HG02763 (cell line): ENCODE data around the gene PHACTR3.

Experiments
- ATAC-seq: cut with Tn5 transposase; IDR thresholded peaks from one replicate; pipeline ENCODE4 v1.9.1; 2021; ENCODE audit warnings: mild to moderate bottlenecking, moderate library complexity; ENCODE audit not compliant: unreplicated experiment

Gene PHACTR3

DNA sequence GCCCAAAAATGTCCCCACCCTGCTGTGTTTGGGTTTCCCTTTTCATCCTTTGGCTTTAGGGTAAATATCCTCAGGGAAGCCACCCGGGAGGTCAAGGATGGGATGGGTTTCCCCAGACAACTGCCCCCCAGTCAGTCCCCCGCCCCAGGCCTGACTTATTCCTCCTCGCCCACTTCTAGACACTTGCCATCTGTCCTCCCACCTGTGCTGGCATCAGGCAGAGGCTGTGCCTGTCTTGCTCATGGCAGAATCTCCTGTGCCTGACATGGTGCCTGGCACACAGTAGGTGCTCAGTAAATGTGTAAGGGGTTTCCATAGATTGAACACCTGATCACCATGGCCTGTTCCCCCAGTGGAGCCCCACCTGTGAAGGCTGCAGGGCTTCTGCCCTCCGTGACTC is 141.8 kb downstream of the PHACTR3 start:
- no peak for ATAC-seq

DNA sequence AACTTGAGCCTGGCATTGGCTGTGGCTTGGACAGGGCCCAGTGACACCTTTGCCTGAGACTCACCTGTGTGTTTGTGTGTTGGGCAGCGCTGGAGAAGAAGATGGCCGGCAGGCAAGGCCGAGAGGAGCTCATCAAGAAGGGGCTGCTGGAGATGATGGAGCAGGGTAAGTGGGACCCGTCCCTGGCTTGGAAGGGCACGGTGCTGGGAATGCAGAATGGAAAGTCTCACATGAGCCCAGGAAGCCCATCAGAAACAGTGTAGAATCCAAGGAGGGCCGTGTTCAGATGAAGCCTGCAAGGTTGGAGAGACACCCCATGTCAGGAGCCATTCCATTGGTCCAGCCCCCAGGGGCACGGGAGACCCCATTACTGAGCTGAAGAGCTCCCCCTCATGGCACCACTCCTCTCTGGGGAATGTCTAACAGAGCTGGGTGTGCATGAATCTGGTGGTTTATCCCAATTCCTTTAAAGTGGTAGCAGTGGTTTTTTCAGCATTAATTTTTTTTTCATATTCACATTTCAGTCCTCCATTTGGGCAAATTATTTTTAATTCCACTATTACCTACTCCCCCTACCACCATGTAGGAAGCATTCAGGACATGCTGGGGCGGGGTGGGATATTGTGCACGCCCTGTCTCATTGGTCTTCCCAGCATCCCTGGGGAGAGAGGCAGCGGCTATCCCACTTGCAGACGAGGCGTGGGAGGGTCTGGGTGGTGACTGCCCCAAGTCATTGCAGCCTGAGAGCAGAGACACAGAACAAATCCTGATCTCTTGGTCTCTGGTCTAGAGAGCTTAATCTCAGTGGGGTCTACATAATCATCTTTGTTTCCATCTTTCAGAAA is 143.6 kb downstream of the PHACTR3 start:
- ATAC-seq = no peak

DNA sequence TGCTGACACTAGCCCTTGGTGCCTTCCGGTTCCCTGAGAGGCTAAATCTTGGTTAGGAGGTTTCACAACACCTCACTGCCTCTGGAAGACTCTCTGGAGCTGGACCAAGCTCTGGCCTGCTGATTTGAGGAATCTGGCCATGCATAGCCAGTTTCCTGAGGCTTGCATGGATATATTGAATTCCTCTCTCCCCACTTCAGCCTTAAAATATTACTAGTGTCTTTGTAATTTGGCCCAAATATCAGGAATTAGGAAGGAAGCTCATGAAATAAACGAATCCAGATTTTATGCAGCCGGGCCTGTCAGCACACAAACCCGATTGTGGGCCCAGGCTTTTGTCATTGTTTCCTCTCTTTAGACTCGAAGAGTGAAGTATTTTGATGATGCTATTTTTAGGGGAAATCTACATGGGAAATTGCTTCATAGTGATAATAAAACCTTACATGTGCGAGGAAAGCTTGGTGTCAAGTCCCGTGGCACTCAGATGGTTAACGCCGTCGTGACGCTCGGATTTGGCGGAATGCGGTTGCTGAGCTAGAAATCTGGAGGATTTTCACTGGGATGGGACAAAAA is 144.4 kb downstream of the PHACTR3 start:
- ATAC-seq = no peak

DNA sequence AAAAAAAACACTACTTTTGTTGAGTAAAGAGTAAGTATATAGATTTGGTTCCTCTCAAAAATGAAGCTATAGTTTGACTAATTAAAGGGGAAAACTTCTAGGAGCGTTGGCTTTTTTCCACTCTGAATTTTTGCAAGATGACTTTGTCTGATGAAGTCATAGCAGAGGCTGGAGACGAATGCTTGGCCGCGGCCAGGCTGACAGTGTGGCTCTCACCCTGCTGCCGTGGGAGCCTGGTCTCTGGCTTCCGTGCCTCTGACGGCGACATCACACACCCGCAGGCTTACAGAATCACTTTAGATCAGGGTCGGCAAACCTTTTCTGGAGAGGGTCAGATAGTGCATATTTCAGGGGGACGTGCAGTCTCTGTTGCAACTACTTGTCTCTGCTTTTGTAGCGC is 145.0 kb downstream of the PHACTR3 start:
- no peak for ATAC-seq

DNA sequence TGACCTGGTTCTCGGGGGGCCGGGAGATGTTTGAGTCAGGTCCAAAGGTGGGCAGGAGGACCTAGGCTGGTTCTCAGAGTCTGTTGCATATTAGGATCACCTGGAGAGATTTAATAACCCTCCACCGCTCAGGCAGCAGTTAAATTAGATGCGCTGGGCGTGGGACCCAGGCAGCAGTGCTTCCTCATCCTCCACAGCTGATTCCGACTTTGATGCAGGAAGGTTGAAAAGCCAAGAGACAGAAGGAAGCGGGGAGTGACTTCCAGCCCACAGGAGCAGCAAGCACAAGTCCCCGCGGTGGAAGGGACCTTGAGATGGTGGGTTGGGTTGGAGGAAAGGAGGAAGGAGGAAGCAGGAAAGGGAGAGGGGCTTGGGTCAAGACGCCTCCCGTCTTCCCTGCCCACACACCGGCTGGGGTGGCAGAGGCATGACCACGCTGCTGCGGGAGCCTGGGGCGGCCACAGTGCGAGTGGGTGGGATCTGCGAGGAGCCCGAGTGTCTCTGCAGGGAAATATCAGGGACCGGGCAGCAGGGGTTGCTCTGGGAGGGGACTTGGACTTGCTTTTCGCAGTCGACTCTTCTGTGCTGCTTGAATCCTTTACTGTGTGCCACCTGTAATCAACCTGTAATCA is 146.0 kb downstream of the PHACTR3 start:
- ATAC-seq = no peak

DNA sequence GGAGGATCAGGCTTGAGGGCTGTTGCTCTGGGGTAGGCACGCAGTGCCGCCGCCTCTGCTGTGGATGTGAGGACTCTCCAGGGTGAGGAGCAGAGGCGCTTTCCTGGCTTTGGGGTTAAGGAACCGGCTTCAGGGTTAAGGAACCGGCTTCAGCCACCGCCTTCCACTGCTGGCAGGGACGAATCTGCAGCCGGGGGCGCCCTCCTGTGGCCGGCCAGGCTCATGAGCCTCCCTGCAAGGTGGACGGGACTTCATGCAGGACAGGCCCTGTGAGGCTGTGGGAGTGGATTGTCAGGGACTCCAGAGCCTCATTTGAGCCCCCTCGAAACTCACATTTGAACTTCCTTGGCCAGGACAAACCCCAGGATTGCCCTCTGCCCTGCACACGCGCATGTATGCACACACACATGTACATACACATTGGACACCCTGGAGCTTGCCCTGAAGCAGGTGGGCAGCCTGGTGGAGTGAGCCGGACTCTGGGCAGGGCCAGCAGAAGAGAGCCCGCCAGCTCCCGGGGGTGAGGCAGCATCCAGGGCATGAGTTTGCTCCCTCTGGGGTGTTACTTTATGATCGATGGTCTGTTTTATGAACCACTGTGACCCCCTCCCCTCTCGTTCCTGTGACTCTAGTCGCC is 146.9 kb downstream of the PHACTR3 start:
- no peak for ATAC-seq

DNA sequence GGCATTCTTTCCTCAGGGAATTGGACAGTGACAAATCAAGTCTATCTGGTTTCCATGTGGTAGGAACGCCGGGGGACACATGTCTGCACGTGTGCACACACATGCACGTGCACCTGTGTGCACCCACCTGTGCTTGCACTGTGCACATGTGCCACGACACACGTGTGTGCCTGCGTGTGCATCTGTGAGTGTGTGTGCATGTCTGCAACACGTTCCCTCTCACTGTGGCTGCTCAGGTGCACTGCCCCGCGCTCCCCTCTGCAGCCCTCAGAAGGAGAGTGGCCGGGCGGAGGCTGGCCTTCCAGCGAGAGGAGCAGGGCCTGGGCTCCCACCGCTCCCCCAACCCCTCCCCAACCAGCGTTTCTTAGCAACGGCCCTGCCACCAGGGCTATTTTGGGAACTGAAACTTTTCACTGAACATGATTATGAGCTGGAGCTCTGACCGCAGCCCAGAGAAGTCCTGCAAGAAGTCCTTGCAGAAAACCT is 147.8 kb downstream of the PHACTR3 start:
- ATAC-seq = peak; percentile 83

DNA sequence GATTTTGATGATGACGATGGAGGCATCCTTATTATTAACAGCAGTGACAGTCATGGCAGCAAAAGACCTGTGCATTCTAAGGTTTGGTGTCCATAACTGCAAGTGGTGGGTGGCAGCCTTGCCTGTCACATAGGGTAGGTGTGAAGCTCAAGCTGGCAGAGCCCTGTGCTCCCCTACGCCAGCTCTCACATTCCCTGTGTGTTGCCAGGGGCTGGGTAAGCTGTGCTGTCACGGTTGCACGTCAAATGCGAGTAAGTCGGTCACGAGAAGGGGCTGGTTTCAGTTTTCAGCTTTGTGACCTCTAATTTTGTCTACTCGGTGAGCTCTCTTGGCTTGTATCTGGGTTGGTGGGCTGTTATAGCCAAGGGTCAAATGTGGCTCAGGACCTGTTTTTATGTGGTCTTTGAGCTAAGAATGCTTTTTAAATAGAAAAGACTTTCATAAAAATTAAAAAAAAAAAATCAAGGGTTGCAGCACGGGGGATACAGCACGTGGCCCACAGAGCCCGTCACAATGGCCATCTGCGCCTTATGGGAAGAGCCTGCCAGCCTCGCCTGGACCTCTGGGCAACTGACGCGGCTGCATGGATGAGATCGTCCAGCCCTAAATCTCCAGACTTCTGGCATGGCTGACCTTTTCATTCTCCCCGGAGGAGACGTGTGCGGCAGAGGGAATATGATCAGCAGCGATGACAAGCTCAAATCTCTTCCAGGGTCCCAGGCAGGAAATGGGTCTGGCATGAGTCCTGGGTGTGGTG is 148.5 kb downstream of the PHACTR3 start:
- ATAC-seq = peak; percentile 32

DNA sequence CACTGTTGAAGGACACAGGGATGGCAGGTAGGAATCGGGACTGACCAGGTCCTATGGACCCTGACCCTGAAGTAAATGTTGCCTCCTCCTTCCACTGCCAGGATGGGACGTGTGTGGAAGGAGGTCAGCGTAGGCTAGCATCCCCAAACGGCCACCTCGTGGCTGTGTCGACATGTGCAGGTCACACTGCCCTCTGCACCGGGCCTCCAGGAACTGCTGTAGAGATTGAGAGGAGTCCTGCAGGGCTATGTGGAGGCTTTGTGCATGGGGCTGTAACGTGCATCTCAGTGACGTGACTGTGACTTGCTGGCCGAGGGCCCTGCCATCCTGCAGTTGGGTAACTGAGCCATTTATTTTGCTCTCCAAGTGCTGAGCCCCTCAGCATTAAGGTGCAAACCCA is 149.5 kb downstream of the PHACTR3 start:
- ATAC-seq = no peak

DNA sequence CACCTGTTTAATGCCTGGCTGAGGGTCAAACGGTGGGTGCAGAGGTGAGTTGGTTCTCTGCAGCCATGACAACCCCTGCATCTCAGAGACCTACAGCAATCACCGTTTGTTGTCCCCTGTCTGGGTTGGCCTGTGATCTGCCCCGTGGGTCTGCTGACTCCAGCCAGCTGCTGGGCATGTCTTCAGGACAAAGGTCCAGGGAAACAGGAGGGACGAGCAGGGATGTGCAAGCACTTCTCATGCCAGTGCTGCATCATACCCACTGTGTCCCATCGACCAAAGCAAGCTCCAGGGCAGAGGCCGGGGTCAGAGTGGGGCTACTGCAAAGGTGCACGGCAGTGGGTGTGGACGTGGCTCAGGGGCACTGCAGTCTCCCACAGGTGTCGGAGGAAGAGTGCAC is 150.2 kb downstream of the PHACTR3 start:
- ATAC-seq = no peak

DNA sequence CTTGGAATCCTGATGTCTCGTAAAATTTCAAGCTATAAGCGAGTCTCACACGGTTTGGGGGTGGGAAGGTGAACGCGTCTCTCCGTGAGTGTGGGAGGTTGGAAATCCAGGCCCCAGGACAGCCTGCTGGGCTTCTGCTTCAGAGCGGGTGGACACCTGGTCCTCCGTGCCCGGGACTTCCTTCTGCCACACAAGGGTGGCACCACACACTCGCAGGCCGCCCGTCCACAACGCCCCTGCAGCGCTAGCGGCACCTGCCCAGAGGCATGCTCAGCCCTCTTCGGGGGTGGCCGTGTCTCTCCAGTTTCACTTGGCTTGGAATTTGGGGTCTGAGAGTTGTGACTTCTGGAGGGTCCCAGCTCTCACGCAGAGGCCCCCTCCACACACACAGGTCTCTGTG is 151.9 kb downstream of the PHACTR3 start:
- no peak for ATAC-seq

DNA sequence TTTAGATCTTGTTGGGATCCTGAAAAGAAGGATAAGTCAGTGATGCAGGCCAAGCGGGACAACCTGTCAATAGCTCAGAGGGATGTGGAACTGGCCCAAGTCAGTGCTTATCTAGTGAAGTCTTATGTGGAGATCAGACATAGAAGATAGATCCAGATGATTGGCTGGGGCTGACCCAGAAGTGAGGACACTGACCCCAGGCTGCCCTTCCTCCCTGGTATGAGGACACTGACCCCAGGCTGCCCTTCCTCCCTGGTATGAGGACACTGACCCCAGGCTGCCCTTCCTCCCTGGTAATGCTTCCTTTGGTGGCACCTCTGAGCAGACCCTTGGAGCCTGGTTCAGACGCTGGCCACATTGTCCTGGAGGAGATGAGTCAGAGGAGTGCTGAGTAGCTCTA is 159.7 kb downstream of the PHACTR3 start:
- no peak for ATAC-seq

DNA sequence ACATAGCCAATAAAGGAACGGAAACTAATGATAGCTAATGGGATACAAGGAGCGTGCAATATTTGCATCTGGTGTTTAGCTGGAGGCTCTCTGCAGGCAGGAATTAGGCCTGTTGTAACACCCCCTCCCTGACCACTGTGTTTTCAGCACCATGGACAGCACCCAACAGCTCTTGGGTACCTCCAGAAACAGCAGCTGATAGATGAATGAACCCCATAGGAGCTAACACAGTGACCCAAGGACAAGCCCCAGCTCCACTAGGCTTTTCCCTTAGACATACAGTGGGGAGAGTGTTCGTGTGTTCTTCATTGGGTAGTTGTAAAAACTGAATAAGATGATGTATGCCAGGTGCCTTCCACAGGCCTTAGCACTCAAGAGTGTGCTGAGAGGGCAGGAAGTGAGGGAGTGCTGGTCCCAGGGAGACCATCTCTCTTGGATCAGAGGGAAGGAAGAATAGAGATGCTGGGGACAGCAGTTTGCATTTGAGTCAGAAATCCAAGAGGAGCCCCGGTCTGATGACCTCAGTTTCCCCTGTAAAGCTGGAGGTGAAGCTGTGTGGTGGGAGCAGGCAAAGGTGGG is 161.3 kb downstream of the PHACTR3 start:
- ATAC-seq = no peak

DNA sequence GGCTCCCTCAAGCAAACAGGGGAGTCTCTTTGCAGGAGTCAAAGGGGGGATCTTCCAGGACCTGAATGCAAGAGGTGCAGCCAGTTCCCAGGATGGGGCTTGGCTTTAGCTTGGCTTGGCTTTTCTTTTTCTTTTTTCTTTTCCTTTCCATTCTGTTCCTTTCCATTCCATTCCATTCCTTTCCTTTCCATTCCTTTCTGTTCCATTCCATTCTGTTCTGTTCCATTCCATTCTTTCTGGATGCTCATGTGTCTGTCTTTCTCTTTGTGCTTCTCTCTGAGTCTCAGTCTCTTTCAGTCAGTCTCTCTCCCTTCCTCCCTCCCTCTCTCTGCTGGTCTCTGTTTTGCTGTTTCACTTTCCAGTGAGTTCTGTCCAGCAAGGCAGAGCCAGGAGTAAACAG is 163.3 kb downstream of the PHACTR3 start:
- no peak for ATAC-seq

DNA sequence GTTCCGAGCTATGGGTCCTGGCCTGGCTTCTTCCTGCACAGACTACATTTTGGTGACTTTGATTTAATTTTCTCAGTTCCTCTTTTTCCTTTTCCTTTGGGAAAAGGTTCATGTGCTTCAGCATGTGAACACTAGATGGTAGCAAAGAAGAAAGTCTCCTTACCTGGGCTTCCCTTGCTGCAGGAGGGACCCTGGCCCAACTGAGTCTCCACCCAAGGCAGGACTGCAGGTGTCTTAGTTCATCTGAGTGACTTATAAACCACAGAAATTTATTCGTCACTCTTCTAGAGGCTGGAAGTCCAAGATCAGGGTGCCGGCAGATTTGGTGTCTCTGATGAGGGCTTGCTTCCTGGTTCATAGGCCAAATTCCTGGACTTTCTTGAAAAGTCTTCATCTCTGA is 165.9 kb downstream of the PHACTR3 start:
- ATAC-seq = no peak

DNA sequence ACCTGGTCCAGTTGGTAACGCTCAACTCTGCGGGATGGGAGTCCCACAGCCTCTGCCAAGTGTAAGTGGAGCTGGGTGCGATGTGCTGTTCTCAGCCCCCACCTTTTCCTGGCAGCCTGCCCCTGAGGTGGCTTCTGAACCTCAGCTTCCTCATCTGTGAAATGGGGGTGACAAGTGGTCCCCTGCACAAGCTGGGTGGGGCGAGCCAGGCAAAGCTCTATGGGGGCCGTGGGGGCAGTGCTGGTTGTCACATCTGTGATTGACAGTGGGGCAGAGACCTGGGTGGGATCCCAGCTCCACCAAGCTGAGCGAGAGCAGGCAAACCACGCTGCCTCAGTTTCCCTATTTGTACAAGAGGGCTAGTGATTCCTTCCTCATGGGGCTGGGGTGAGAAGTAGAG is 166.5 kb downstream of the PHACTR3 start:
- ATAC-seq = no peak

DNA sequence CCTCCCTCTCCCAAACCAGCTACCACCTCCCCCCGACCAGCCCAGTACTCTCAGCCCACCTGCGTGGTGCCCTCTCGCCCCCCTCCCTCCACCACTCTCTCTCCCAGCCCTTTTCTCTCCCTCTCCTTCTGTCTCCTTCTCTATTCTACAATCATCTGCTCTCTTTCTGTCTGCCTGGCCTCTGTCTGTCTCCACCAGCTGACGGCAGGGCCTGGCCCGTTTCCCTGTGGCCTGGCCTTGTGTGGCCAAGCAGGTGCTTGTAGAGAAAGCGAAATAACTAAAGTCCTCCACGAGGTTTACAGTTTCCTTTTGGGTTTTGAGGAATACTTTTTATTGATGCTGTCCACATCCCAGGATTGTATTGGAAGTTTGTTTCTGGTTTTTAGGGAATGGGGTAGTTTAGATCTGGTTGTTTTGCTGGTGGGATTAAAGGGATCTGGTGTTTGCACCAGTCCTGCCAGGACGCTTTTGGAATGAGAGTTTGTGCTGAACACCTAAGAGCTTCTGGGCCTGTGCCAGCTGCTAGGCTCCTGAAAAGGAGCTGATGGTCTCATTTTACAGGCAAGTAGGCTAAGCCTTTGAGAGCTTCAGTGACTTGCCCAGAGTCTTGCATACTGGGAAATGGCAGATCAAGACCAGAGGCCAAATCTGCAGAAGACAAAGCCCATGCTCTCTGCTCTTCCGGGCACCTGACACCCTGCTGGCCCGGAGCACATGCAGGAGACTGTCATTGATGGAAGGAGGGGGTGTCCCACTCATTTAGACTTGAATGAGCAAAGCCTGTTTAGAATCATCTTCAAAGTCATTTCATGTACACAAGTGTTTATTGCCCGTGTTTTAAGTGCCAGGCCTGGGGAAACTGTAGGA is 167.4 kb downstream of the PHACTR3 start:
- ATAC-seq = no peak

DNA sequence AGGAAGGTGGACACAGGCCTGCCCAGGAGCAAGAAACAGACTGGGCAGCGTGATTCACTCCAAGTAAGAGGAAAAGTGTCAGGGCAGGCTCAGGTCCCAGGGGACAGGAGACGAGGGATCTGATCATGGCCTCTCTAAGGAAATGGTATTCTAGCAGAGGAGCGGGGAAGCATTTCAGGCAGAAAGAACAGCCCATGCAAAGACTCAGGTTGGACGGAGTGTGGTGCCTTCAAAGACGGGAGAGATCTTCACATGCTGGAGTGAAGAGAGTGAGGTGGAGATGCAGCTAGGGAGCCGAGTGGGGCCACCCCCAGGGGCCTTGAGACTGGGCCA is 168.0 kb downstream of the PHACTR3 start:
- ATAC-seq = no peak
